H1 (cell line): ENCODE data around the gene SLC25A21. TPM values are rescaled to one million over a fixed set of nuclear protein-coding genes. Genes with fewer than 3 reads are reported as not detected.
A peak's percentile ranks its signal among the peaks of the same experiment; 100 is the strongest.

Experiments
- ATF2 ChIP-seq: IDR thresholded peaks from 2 replicates; pipeline ENCODE4 v1.6.1; 2012; ENCODE audit warnings: low read length, inconsistent platforms
- CTBP2 ChIP-seq: IDR thresholded peaks from 2 replicates; pipeline ENCODE4 v1.7.0; 2011; ENCODE audit warnings: borderline replicate concordance, mild to moderate bottlenecking, moderate library complexity, mixed read lengths, low read length; ENCODE audit not compliant: insufficient read depth, insufficient read length
- CTCF ChIP-seq, 3 experiments: IDR thresholded peaks; 1 replicate in 2 of 3; 2 replicates in 1 of 3; pipeline versions ENCODE4 v1.5.1 to v1.6.1; 2011; ENCODE audit warnings: low read length in 3 of 3, mild to moderate bottlenecking in 3 of 3, inconsistent platforms in 2 of 3, low read depth in 1 of 3, moderate library complexity in 1 of 3; ENCODE audit not compliant: insufficient read depth in 1 of 3; ENCODE audit errors: control extremely low read depth in 1 of 3
- EZH2 ChIP-seq: fragments of 200-600 bp; sonication (generic); IDR thresholded peaks from 2 replicates; pipeline ENCODE4 v1.7.1; 2012; ENCODE audit warnings: low read depth, mild to moderate bottlenecking, moderate library complexity, low read length, inconsistent platforms; ENCODE audit not compliant: severe bottlenecking
- KDM4A ChIP-seq: IDR thresholded peaks from one replicate; pipeline ENCODE4 v1.7.1; 2012; ENCODE audit warnings: low read depth, mild to moderate bottlenecking, moderate library complexity, low read length, inconsistent platforms; ENCODE audit not compliant: severe bottlenecking
- MAFK ChIP-seq: IDR thresholded peaks from 2 replicates; pipeline ENCODE4 v1.6.1; 2012; ENCODE audit warnings: low read depth, mild to moderate bottlenecking, improper control_type of control experiment, low read length
- MAX ChIP-seq: IDR thresholded peaks from 2 replicates; pipeline ENCODE4 v1.6.1; 2012; ENCODE audit warnings: inconsistent platforms
- TCF12 ChIP-seq: IDR thresholded peaks from 2 replicates; pipeline ENCODE4 v1.6.1; 2011; ENCODE audit warnings: low read depth, mild to moderate bottlenecking, low read length
- polyA plus RNA-seq, 7 experiments: library from polyadenylated mRNA; depleted of rRNA in 3 of 7; stranded (reverse) in 5 of 7; unstranded in 2 of 7; fragments of >200 nt in 5 of 7; fragments of 200-250 nt in 2 of 7; gene quantifications; 1 replicate in 5 of 7; 2 replicates in 1 of 7; 4 replicates in 1 of 7; pipeline versions ENCODE4 v1.2.1 to v1.2.3, GENCODE V29; 2011 to 2013; ENCODE audit warnings: missing spikeins in 2 of 7, mixed read lengths in 2 of 7
- total RNA-seq: library from RNA; stranded (reverse); fragmentation: NEBNext Ultra II Directional; extraction: Animal tissue kit (Norgen Biotek cat#: 25700); gene quantifications from 2 replicates; pipeline ENCODE4 v1.2.1, GENCODE V29; 2021

Gene SLC25A21
- total and polyA plus RNA-seq, 2 of the 8 experiments (the other 6 are each of a cell fraction or from before 2014, with no cell fraction given) = 6.9 to 15.7 TPM

GRCh38 chr14:36655963-36656686, 516.3 kb downstream of the SLC25A21 start (continued):
- TF ChIP-seq MAX (0 out of 2 replicates have a peak, but pooled peaks have one; percentile 11), KDM4A (peak; percentile 52), EZH2 (peak; percentile 27), ATF2 (no peak), MAFK (no peak), CTBP2 (peak; percentile 40), TCF12 (0 out of 2 replicates have a peak, but pooled peaks have one; percentile 25), CTCF (IDR thresholded peaks at IDR 0.05; ENCODE audit: control extremely low read depth in 1 of 3, insufficient read depth in 1 of 3, low read depth in 1 of 3, low read length in 3 of 3) (peak in 2 of 3 experiments; percentile 62 to 80; a peak in 3 of 4 replicates)
